Spinal cord (tissue), 10 donors: Measurements from ENCODE around the gene TMEM231. TPM values are rescaled to one million over a fixed set of nuclear protein-coding genes. Genes with fewer than 3 reads are reported as not detected.

Source experiments
- DNase-seq, 6 donors: peaks; one replicate each; pipeline versions ENCODE4 v3.0.0 to v3.0.0-alpha.2; 2013 to 2015; ENCODE audit warnings: low spot score in 6 of 6, low read depth in 4 of 6
- H3K27ac ChIP-seq: one replicate; pipeline ENCODE4 v1.5.1; 2013; ENCODE audit warnings: low read depth, low read length, control low read depth
- H3K27me3 ChIP-seq: one replicate; pipeline ENCODE4 v1.6.1; 2013; ENCODE audit warnings: low read length; ENCODE audit not compliant: control insufficient read depth, insufficient read depth
- H3K36me3 ChIP-seq: one replicate; pipeline ENCODE4 v1.6.1; 2013; ENCODE audit warnings: low read length; ENCODE audit not compliant: control insufficient read depth, insufficient read depth
- H3K4me1 ChIP-seq: one replicate; pipeline ENCODE4 v1.6.1; 2013; ENCODE audit warnings: low read length; ENCODE audit not compliant: control insufficient read depth, insufficient read depth
- H3K4me3 ChIP-seq: one replicate; pipeline ENCODE4 v1.5.1; 2013; ENCODE audit warnings: low read depth, low read length, control low read depth
- H3K9me3 ChIP-seq: one replicate; pipeline ENCODE4 v1.6.1; 2013; ENCODE audit warnings: low read length; ENCODE audit not compliant: control insufficient read depth, insufficient read depth
- WGBS: methylation state at CpG from one replicate; pipeline ENCODE4 v1.1.5; 2013; ENCODE audit warnings: missing lambda C conversion rate; ENCODE audit not compliant: insufficient coverage; 5-methylcytosine and 5-hydroxymethylcytosine counted together
- polyA plus RNA-seq, 2 donors: library from polyadenylated mRNA; unstranded; fragments of 120-200 nt; gene quantifications; one replicate each; pipeline ENCODE4 v1.2.1, GENCODE V29; 2013; ENCODE audit not compliant: insufficient read length in 2 of 2
- total RNA-seq, 2 donors: library from RNA; depleted of rRNA in 1 of 2; stranded (reverse); fragments of 120-200 nt in 1 of 2; fragments of >200 nt in 1 of 2; gene quantifications; one replicate each; pipeline versions ENCODE4 v1.2.3 to v1.2.4, GENCODE V29; 2013 to 2014
- donor health status: healthy.

The TMEM231 gene
- total and polyA plus RNA-seq, 4 donors: 25.1 to 55.9 (median 40.8) TPM

- Histone ChIP-seq H3K36me3 (peaks cover 9% of the 10 kb centered on the region), H3K27me3 (no peaks in the 10 kb centered on the region), H3K27ac (peak overlapping the region; percentile 92), H3K4me3 (no peak overlapping the region), H3K4me1 (peaks cover 26% of the 10 kb centered on the region), H3K9me3 (no peaks in the 10 kb centered on the region)
- WGBS: 27% methylated on average over 2 of the region's 3 CpGs
- peak in 4 of 6 donors; percentile 33 to 79 (median 49) for DNase-seq
These were observed 33.3 kb upstream of the TMEM231 start for GRCh38 chr16:75589306-75589705.

GRCh38 chr16:75588716-75589115, 32.7 kb upstream of the TMEM231 start:
- peaks cover 8% of the 10 kb centered on the region for H3K36me3 ChIP-seq
- H3K9me3 ChIP-seq: no peaks in the 10 kb centered on the region
- H3K27me3 ChIP-seq: no peaks in the 10 kb centered on the region
- no peak for DNase-seq
- 85% methylated on average over 2 of the region's 4 CpGs for WGBS
- peak overlapping the region; percentile 92 for H3K27ac ChIP-seq
- no peak overlapping the region for H3K4me3 ChIP-seq
- peaks cover 26% of the 10 kb centered on the region for H3K4me1 ChIP-seq

- Histone ChIP-seq H3K4me3 (no peak overlapping the region), H3K9me3 (no peaks in the 10 kb centered on the region), H3K36me3 (peaks cover 10% of the 10 kb centered on the region), H3K27me3 (no peaks in the 10 kb centered on the region), H3K27ac (no peak overlapping the region), H3K4me1 (peaks cover 19% of the 10 kb centered on the region)
- DNase-seq: no peak
- 100% methylated on average over 1 of the region's 3 CpGs for WGBS
These were observed 28.1 kb upstream of the TMEM231 start for GRCh38 chr16:75584108-75584507.

- H3K9me3 ChIP-seq: no peaks in the 10 kb centered on the region
- peak overlapping the region; percentile 11 for H3K27ac ChIP-seq
- peaks cover 16% of the 10 kb centered on the region for H3K4me1 ChIP-seq
- WGBS: 56% methylated on average over 6 of the region's 7 CpGs
- H3K4me3 ChIP-seq: no peak overlapping the region
- no peaks in the 10 kb centered on the region for H3K27me3 ChIP-seq
- H3K36me3 ChIP-seq: peaks cover 29% of the 10 kb centered on the region
- peak in 4 of 6 donors; percentile 39 to 76 (median 64) for DNase-seq
These were observed 23.3 kb upstream of the TMEM231 start for GRCh38 chr16:75579281-75579834.

- no CpG with 5 or more reads among the region's 2 CpGs for WGBS
- peaks cover 16% of the 10 kb centered on the region for H3K4me1 ChIP-seq
- no peak overlapping the region for H3K4me3 ChIP-seq
- H3K9me3 ChIP-seq: no peaks in the 10 kb centered on the region
- H3K27ac ChIP-seq: peak overlapping the region; percentile 47
- no peaks in the 10 kb centered on the region for H3K27me3 ChIP-seq
- DNase-seq: no peak
- H3K36me3 ChIP-seq: peaks cover 31% of the 10 kb centered on the region
These were observed 22.7 kb upstream of the TMEM231 start for GRCh38 chr16:75578725-75579124.

GRCh38 chr16:75578212-75578611, 22.2 kb upstream of the TMEM231 start:
- H3K9me3 ChIP-seq: no peaks in the 10 kb centered on the region
- no peak overlapping the region for H3K4me3 ChIP-seq
- H3K4me1 ChIP-seq: peaks cover 16% of the 10 kb centered on the region
- no peaks in the 10 kb centered on the region for H3K27me3 ChIP-seq
- 93% methylated on average over 5 of the region's 7 CpGs for WGBS
- no peak overlapping the region for H3K27ac ChIP-seq
- no peak for DNase-seq
- H3K36me3 ChIP-seq: peaks cover 35% of the 10 kb centered on the region

- peak overlapping the region; percentile 7 for H3K27ac ChIP-seq
- no peaks in the 10 kb centered on the region for H3K9me3 ChIP-seq
- no peaks in the 10 kb centered on the region for H3K27me3 ChIP-seq
- no peak for DNase-seq
- peaks cover 51% of the 10 kb centered on the region for H3K36me3 ChIP-seq
- H3K4me3 ChIP-seq: no peak overlapping the region
- 56% methylated on average over 1 of the region's 3 CpGs for WGBS
- H3K4me1 ChIP-seq: peaks cover 27% of the 10 kb centered on the region
These were observed 20.3 kb upstream of the TMEM231 start for GRCh38 chr16:75576384-75576811.

- peaks cover 28% of the 10 kb centered on the region for H3K4me1 ChIP-seq
- no peaks in the 10 kb centered on the region for H3K9me3 ChIP-seq
- 40% methylated on average over 1 of the region's 3 CpGs for WGBS
- peaks cover 55% of the 10 kb centered on the region for H3K36me3 ChIP-seq
- DNase-seq: no peak
- no peaks in the 10 kb centered on the region for H3K27me3 ChIP-seq
- H3K27ac ChIP-seq: no peak overlapping the region
- no peak overlapping the region for H3K4me3 ChIP-seq
These were observed 19.9 kb upstream of the TMEM231 start for GRCh38 chr16:75575958-75576357.

- peaks cover 26% of the 10 kb centered on the region for H3K4me1 ChIP-seq
- no peaks in the 10 kb centered on the region for H3K27me3 ChIP-seq
- WGBS: 49% methylated on average over 5 of the region's 5 CpGs
- H3K9me3 ChIP-seq: no peaks in the 10 kb centered on the region
- peaks cover 66% of the 10 kb centered on the region for H3K36me3 ChIP-seq
- no peak overlapping the region for H3K4me3 ChIP-seq
- no peak for DNase-seq
- no peak overlapping the region for H3K27ac ChIP-seq
These were observed 17.9 kb upstream of the TMEM231 start for GRCh38 chr16:75573955-75574354.

- no peaks in the 10 kb centered on the region for H3K9me3 ChIP-seq
- no peak for DNase-seq
- H3K4me1 ChIP-seq: peaks cover 26% of the 10 kb centered on the region
- WGBS: 71% methylated on average over 3 of the region's 3 CpGs
- no peak overlapping the region for H3K27ac ChIP-seq
- H3K27me3 ChIP-seq: no peaks in the 10 kb centered on the region
- H3K36me3 ChIP-seq: peaks cover 68% of the 10 kb centered on the region
- H3K4me3 ChIP-seq: no peak overlapping the region
These were observed 17.0 kb upstream of the TMEM231 start for GRCh38 chr16:75572864-75573542.
